ENCODE measurements around the gene RPRML. TPM values are rescaled to one million over a fixed set of nuclear protein-coding genes. Genes with fewer than 3 reads are reported as not detected.
A peak's percentile ranks its signal among the peaks of the same experiment; 100 is the strongest.

RPRML gene
- total and polyA plus RNA-seq, 2 donors (not counting 1 experiment from before 2014, with no cell fraction given): not detected

DNA sequence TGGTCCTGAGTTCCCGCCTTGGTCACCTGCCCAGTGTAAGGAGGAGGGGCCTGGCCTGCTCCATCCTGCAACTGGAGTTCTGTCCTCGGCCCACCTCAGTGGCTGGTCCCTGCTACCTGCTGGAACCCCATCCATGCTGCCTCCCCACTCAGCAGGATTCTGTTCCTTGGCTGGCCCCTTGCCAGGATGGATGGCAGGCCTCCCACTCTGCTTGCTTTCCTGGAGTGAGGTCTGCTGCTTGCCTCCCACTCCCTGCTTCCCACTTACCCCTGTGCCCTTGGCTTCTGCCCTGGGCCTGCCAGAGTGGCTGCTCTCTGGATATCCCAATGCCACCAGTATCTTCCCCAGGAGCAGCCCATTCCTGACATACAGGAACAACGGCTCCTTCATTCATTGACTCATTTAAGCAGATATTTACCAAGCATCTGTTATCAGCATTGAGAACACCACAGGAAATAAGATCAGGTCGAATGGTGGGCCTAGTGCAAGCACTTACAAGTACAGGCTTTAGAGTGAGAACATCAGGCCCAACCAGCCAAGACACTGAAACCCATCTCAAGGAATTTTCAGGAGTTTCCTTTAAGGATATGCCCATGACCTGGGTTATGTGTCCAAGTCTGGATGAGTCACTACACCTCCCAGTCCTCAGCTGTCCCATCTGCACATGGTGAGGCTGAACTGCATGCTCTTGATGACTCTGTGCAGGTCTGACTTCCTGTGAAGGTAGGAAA, 17.0 kb upstream of the RPRML start:
- H3K27ac ChIP-seq (ENCODE audit: insufficient read depth, low read length): no peak overlapping the region
- H3K4me3 ChIP-seq (replicated peaks in 1 of 4; ENCODE audit: control extremely low read depth in 1 of 4, insufficient read depth in 1 of 4, low read depth in 3 of 4, low read length in 4 of 4): no peak overlapping the region
- H3K9me3 ChIP-seq (ENCODE audit: control insufficient read depth, insufficient read depth, low read depth, low read length): no peaks in the 10 kb centered on the region

DNA sequence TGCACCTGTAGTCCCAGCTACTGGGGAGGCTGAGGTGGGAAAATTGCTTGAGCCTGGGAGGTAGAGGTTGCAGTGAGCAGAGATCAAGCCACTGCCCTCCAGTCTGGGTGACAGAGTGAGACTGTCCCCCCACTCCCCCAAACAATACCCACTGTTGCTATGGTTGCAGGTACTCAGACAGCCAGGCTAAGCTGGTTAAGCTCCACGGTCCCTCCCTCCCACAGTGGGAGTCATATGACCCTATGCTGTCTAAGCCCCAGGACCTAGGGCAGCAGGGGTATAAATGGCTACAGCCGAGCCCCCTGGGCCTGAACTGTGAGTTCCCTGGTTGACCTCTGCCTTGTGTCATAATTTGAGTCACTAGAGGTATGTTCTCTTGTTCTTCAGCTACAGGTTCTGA, 15.9 kb upstream of the RPRML start:
- Histone ChIP-seq H3K27ac (ENCODE audit: insufficient read depth, low read length) (no peak overlapping the region), H2AFZ (ENCODE audit: low read length) (no peak overlapping the region), H3K9me3 (ENCODE audit: control insufficient read depth, insufficient read depth, low read depth, low read length) (no peaks in the 10 kb centered on the region), H4K20me1 (ENCODE audit: control insufficient read depth, extremely low read depth, insufficient read depth, low read length) (no peaks in the 10 kb centered on the region), H3K79me2 (ENCODE audit: control insufficient read depth, insufficient read depth, low read length) (no peaks in the 10 kb centered on the region), H3K4me3 (replicated peaks in 1 of 4; ENCODE audit: control extremely low read depth in 1 of 4, insufficient read depth in 1 of 4, low read depth in 3 of 4, low read length in 4 of 4) (no peak overlapping the region), H3K27me3 (ENCODE audit: control insufficient read depth, insufficient read depth, low read length) (peaks cover 2% of the 10 kb centered on the region), H3K4me1 (ENCODE audit: control insufficient read depth, extremely low read depth, insufficient read depth, low read length) (no peaks in the 10 kb centered on the region), H3K4me2 (ENCODE audit: extremely low read depth, insufficient read depth, low read length) (no peak overlapping the region), H3K9ac (ENCODE audit: insufficient read depth, low read length) (no peak overlapping the region), H3K36me3 (ENCODE audit: control insufficient read depth, insufficient read depth, low read length) (no peaks in the 10 kb centered on the region)
- TF ChIP-seq, protein P1, sequence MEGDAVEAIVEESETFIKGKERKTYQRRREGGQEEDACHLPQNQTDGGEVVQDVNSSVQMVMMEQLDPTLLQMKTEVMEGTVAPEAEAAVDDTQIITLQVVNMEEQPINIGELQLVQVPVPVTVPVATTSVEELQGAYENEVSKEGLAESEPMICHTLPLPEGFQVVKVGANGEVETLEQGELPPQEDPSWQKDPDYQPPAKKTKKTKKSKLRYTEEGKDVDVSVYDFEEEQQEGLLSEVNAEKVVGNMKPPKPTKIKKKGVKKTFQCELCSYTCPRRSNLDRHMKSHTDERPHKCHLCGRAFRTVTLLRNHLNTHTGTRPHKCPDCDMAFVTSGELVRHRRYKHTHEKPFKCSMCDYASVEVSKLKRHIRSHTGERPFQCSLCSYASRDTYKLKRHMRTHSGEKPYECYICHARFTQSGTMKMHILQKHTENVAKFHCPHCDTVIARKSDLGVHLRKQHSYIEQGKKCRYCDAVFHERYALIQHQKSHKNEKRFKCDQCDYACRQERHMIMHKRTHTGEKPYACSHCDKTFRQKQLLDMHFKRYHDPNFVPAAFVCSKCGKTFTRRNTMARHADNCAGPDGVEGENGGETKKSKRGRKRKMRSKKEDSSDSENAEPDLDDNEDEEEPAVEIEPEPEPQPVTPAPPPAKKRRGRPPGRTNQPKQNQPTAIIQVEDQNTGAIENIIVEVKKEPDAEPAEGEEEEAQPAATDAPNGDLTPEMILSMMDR (conservative IDR thresholded peaks at IDR 0.05 in 1 of 2, IDR thresholded peaks at IDR 0.05 in 1 of 2; ENCODE audit: low read depth in 1 of 2, low read length in 2 of 2): no peak
- DNase-seq (ENCODE audit: low read depth in 2 of 2): no peak

More for the DNA sequence above, 17.0 kb upstream of the RPRML start:
- no peaks in the 10 kb centered on the region for H3K4me1 ChIP-seq (ENCODE audit: control insufficient read depth, extremely low read depth, insufficient read depth, low read length)
- TF ChIP-seq EZH2 (IDR thresholded peaks at IDR 0.05; ENCODE audit: low read length, missing control alignments): no peak
- TF ChIP-seq, protein P1 (conservative IDR thresholded peaks at IDR 0.05 in 1 of 2, IDR thresholded peaks at IDR 0.05 in 1 of 2; ENCODE audit: low read depth in 1 of 2, low read length in 2 of 2): no peak
- peak in 1 of 2 donors; percentile 72 for DNase-seq (ENCODE audit: low read depth in 2 of 2)
- H2AFZ ChIP-seq (ENCODE audit: low read length): no peak overlapping the region
- no peak overlapping the region for H3K4me2 ChIP-seq (ENCODE audit: extremely low read depth, insufficient read depth, low read length)
- no peaks in the 10 kb centered on the region for H3K79me2 ChIP-seq (ENCODE audit: control insufficient read depth, insufficient read depth, low read length)
- H3K9ac ChIP-seq (ENCODE audit: insufficient read depth, low read length): no peak overlapping the region
- no peaks in the 10 kb centered on the region for H4K20me1 ChIP-seq (ENCODE audit: control insufficient read depth, extremely low read depth, insufficient read depth, low read length)
- H3K27me3 ChIP-seq (ENCODE audit: control insufficient read depth, insufficient read depth, low read length): no peaks in the 10 kb centered on the region
- H3K36me3 ChIP-seq (ENCODE audit: control insufficient read depth, insufficient read depth, low read length): no peaks in the 10 kb centered on the region

DNA sequence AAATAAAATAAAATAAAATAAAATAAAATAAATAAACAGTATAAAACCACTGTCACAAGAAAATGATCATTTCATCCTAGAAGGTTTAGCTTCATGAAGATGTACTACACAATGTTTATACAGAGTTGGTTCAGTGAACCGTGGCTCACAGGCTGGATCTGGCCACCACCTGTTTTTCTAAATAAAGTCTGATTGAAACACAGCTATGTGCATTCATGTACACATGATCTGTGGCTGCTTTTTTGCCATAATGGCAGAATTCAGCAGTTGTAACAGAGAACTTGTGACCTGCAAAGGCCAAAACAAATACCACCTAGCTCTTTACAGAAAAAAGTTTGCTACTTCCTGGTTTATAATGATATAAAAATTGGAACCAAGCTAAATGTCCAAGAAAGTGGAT, 12.6 kb upstream of the RPRML start:
- H3K4me1 ChIP-seq (ENCODE audit: control insufficient read depth, extremely low read depth, insufficient read depth, low read length): no peaks in the 10 kb centered on the region
- H3K36me3 ChIP-seq (ENCODE audit: control insufficient read depth, insufficient read depth, low read length): no peaks in the 10 kb centered on the region
- H4K20me1 ChIP-seq (ENCODE audit: control insufficient read depth, extremely low read depth, insufficient read depth, low read length): no peaks in the 10 kb centered on the region
- TF ChIP-seq, protein P1 (conservative IDR thresholded peaks at IDR 0.05 in 1 of 2, IDR thresholded peaks at IDR 0.05 in 1 of 2; ENCODE audit: low read depth in 1 of 2, low read length in 2 of 2): no peak
- no peak for TF ChIP-seq EZH2 (IDR thresholded peaks at IDR 0.05; ENCODE audit: low read length, missing control alignments)
- no peak overlapping the region for H3K9ac ChIP-seq (ENCODE audit: insufficient read depth, low read length)
- no peaks in the 10 kb centered on the region for H3K9me3 ChIP-seq (ENCODE audit: control insufficient read depth, insufficient read depth, low read depth, low read length)
- peaks cover 2% of the 10 kb centered on the region for H3K27me3 ChIP-seq (ENCODE audit: control insufficient read depth, insufficient read depth, low read length)
- H3K4me3 ChIP-seq (replicated peaks in 1 of 4; ENCODE audit: control extremely low read depth in 1 of 4, insufficient read depth in 1 of 4, low read depth in 3 of 4, low read length in 4 of 4): no peak overlapping the region
- H3K27ac ChIP-seq (ENCODE audit: insufficient read depth, low read length): no peak overlapping the region
- DNase-seq (ENCODE audit: low read depth in 2 of 2): no peak
- no peaks in the 10 kb centered on the region for H3K79me2 ChIP-seq (ENCODE audit: control insufficient read depth, insufficient read depth, low read length)
- no peak overlapping the region for H3K4me2 ChIP-seq (ENCODE audit: extremely low read depth, insufficient read depth, low read length)
- H2AFZ ChIP-seq (ENCODE audit: low read length): no peak overlapping the region
